ENCODE results near the gene FMN1. TPM values are rescaled to one million over a fixed set of nuclear protein-coding genes. Genes with fewer than 3 reads are reported as not detected.
A peak's percentile ranks its signal among the peaks of the same experiment; 100 is the strongest.

Gene FMN1
- total and polyA plus RNA-seq, 2 of the 13 experiments (the other 11 are each of a cell fraction or from before 2014, with no cell fraction given): 0.20 to 0.60 TPM

DNA sequence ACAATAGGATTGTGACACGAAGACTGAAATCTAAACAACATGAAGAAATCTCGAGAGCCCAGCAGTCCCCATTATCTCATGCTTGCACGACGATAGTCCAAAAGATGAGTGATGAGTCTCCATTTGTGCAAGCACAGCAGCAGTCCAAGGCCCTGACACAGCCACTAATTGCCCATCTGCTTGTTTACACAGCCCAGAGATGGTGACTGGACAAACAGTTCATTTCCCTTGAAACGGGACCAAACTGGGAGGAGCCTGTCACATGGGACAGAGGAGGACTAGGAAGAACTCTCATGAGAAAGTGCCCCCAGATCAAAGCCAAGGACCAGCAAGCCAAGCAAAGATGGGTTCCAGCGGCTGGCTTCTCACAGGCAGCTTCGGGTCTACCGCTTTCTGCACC, 355.7 kb downstream of the FMN1 start (continued):
- TF ChIP-seq, protein P1, sequence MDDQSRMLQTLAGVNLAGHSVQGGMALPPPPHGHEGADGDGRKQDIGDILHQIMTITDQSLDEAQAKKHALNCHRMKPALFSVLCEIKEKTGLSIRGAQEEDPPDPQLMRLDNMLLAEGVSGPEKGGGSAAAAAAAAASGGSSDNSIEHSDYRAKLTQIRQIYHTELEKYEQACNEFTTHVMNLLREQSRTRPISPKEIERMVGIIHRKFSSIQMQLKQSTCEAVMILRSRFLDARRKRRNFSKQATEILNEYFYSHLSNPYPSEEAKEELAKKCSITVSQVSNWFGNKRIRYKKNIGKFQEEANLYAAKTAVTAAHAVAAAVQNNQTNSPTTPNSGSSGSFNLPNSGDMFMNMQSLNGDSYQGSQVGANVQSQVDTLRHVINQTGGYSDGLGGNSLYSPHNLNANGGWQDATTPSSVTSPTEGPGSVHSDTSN (CRISPR knock-in tag; IDR thresholded peaks at IDR 0.05; ENCODE audit: borderline replicate concordance): no peak
- no peak for TF ChIP-seq TP53 (CRISPR knock-in tag; conservative IDR thresholded peaks at IDR 0.05)
- TF ChIP-seq, protein P2, sequence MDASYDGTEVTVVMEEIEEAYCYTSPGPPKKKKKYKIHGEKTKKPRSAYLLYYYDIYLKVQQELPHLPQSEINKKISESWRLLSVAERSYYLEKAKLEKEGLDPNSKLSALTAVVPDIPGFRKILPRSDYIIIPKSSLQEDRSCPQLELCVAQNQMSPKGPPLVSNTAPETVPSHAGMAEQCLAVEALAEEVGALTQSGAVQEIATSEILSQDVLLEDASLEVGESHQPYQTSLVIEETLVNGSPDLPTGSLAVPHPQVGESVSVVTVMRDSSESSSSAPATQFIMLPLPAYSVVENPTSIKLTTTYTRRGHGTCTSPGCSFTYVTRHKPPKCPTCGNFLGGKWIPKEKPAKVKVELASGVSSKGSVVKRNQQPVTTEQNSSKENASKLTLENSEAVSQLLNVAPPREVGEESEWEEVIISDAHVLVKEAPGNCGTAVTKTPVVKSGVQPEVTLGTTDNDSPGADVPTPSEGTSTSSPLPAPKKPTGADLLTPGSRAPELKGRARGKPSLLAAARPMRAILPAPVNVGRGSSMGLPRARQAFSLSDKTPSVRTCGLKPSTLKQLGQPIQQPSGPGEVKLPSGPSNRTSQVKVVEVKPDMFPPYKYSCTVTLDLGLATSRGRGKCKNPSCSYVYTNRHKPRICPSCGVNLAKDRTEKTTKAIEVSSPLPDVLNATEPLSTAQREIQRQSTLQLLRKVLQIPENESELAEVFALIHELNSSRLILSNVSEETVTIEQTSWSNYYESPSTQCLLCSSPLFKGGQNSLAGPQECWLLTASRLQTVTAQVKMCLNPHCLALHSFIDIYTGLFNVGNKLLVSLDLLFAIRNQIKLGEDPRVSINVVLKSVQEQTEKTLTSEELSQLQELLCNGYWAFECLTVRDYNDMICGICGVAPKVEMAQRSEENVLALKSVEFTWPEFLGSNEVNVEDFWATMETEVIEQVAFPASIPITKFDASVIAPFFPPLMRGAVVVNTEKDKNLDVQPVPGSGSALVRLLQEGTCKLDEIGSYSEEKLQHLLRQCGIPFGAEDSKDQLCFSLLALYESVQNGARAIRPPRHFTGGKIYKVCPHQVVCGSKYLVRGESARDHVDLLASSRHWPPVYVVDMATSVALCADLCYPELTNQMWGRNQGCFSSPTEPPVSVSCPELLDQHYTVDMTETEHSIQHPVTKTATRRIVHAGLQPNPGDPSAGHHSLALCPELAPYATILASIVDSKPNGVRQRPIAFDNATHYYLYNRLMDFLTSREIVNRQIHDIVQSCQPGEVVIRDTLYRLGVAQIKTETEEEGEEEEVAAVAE (CRISPR knock-in tag; IDR thresholded peaks at IDR 0.05; ENCODE audit: borderline replicate concordance): no peak
- peak in 1 of 2 experiments; percentile 15; a peak in 1 of 4 replicates for TF ChIP-seq MAFK (conservative IDR thresholded peaks at IDR 0.05 in 1 of 2, IDR thresholded peaks at IDR 0.05 in 1 of 2; ENCODE audit: low read length in 2 of 2)
- no peak for TF ChIP-seq PITX1 (CRISPR knock-in tag; IDR thresholded peaks at IDR 0.05)
- no peak for TF ChIP-seq NFYB (CRISPR knock-in tag; IDR thresholded peaks at IDR 0.05)
- no peak for TF ChIP-seq ZBTB42 (CRISPR knock-in tag; IDR thresholded peaks at IDR 0.05)
- TF ChIP-seq NCOA2 (CRISPR knock-in tag; IDR thresholded peaks at IDR 0.05): no peak
- TF ChIP-seq SOX13 (IDR thresholded peaks at IDR 0.05): no peak
- TF ChIP-seq SOX13 (CRISPR knock-in tag; conservative IDR thresholded peaks at IDR 0.05 in 1 of 2, IDR thresholded peaks at IDR 0.05 in 1 of 2): 0 out of 4 replicates have a peak, but pooled peaks of 1 of the 2 experiments have one; percentile 7
- TF ChIP-seq, protein P3, sequence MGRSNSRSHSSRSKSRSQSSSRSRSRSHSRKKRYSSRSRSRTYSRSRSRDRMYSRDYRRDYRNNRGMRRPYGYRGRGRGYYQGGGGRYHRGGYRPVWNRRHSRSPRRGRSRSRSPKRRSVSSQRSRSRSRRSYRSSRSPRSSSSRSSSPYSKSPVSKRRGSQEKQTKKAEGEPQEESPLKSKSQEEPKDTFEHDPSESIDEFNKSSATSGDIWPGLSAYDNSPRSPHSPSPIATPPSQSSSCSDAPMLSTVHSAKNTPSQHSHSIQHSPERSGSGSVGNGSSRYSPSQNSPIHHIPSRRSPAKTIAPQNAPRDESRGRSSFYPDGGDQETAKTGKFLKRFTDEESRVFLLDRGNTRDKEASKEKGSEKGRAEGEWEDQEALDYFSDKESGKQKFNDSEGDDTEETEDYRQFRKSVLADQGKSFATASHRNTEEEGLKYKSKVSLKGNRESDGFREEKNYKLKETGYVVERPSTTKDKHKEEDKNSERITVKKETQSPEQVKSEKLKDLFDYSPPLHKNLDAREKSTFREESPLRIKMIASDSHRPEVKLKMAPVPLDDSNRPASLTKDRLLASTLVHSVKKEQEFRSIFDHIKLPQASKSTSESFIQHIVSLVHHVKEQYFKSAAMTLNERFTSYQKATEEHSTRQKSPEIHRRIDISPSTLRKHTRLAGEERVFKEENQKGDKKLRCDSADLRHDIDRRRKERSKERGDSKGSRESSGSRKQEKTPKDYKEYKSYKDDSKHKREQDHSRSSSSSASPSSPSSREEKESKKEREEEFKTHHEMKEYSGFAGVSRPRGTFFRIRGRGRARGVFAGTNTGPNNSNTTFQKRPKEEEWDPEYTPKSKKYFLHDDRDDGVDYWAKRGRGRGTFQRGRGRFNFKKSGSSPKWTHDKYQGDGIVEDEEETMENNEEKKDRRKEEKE (IDR thresholded peaks at IDR 0.05): no peak
- TF ChIP-seq FOSL1 (CRISPR knock-in tag; IDR thresholded peaks at IDR 0.05; ENCODE audit: borderline replicate concordance): no peak; the same call in 1 of the 2 replicates
- TF ChIP-seq, protein P4, sequence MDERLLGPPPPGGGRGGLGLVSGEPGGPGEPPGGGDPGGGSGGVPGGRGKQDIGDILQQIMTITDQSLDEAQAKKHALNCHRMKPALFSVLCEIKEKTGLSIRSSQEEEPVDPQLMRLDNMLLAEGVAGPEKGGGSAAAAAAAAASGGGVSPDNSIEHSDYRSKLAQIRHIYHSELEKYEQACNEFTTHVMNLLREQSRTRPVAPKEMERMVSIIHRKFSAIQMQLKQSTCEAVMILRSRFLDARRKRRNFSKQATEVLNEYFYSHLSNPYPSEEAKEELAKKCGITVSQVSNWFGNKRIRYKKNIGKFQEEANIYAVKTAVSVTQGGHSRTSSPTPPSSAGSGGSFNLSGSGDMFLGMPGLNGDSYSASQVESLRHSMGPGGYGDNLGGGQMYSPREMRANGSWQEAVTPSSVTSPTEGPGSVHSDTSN (CRISPR knock-in tag; IDR thresholded peaks at IDR 0.05): no peak

Measured in HepG2 (cell line).